OCI-LY7 (cell line): ENCODE measurements around the gene SPEN.
"Not testable (repeated sequence)": the region's sequence is repeated elsewhere in the genome, so short reads cannot be mapped to it uniquely, and the experiment has no call there.

Source experiments
- EZH2phosphoT487 ChIP-seq: fragments of 200-600 bp; sonication (generic); IDR thresholded peaks from 2 replicates; pipeline ENCODE4 v1.6.1; 2018; ENCODE audit warnings: low read depth, borderline replicate concordance, mild to moderate bottlenecking, mixed run types, antibody characterized with exemption, low read length, moderate library complexity, mixed read lengths
- TF ChIP-seq, protein P1 (sequence below): fragments of 200-600 bp; sonication (generic); conservative IDR thresholded peaks from 2 replicates; pipeline ENCODE4 v1.5.1; 2014; ENCODE audit warnings: mild to moderate bottlenecking, antibody characterized with exemption, low read length, moderate library complexity, mixed read lengths

DNA sequence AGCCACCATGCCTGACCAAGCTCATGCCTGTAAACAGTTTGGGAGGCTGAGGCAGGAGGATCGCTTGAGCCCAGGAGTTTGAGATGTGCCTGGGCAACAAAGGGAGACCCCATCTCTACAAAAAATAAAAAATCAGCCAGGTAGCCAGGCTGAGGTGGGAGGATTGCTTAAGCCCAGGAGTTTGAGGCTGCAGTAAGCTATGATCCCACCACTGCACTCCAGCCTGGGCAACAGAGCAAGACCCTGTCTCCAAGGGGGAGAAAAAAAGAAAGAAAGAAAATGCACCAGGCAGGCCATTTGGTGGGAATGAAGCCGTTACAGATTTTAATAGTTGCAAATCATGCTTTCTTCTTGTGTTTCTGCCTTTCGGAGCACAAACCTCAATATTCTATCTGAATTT lies 66.1 kb downstream of the SPEN start:
- TF ChIP-seq, protein P1, sequence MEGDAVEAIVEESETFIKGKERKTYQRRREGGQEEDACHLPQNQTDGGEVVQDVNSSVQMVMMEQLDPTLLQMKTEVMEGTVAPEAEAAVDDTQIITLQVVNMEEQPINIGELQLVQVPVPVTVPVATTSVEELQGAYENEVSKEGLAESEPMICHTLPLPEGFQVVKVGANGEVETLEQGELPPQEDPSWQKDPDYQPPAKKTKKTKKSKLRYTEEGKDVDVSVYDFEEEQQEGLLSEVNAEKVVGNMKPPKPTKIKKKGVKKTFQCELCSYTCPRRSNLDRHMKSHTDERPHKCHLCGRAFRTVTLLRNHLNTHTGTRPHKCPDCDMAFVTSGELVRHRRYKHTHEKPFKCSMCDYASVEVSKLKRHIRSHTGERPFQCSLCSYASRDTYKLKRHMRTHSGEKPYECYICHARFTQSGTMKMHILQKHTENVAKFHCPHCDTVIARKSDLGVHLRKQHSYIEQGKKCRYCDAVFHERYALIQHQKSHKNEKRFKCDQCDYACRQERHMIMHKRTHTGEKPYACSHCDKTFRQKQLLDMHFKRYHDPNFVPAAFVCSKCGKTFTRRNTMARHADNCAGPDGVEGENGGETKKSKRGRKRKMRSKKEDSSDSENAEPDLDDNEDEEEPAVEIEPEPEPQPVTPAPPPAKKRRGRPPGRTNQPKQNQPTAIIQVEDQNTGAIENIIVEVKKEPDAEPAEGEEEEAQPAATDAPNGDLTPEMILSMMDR = not testable (repeated sequence)
- not testable (repeated sequence) for TF ChIP-seq EZH2phosphoT487
